Common myeloid progenitor, CD34-positive (primary cell): ENCODE results near the gene PLLP.

Source experiments
- CTCF ChIA-PET: fragments of 350-600 bp; sonication (Branson Sonifier 250); formaldehyde crosslinking; loops from one replicate; lab custom pipeline; 2021; ENCODE audit warnings: antibody characterized with exemption; lab: Charles Lee
- POLR2A ChIA-PET: fragments of 350-600 bp; sonication (Branson Sonifier 250); formaldehyde crosslinking; loops from one replicate; lab custom pipeline; 2021; ENCODE audit warnings: antibody characterized with exemption; lab: Charles Lee
- DNase-seq, 3 donors: peaks; one replicate each; pipeline versions ENCODE4 v3.0.0 to v3.0.0-alpha.2; 2013
- H3K27ac ChIP-seq, 2 experiments: 1 replicate in 1 of 2; 2 replicates in 1 of 2; pipeline ENCODE4 v1.7.0; 2013; ENCODE audit warnings: inconsistent platforms in 2 of 2, low read length in 2 of 2, mild to moderate bottlenecking in 2 of 2, low read depth in 1 of 2, moderate library complexity in 1 of 2; ENCODE audit not compliant: severe bottlenecking in 2 of 2, insufficient read depth in 1 of 2, poor library complexity in 1 of 2
- H3K27me3 ChIP-seq, 5 experiments: replicated peaks in 2 of 5; 1 replicate in 3 of 5; 2 replicates in 2 of 5; pipeline versions ENCODE4 v1.6.1 to v1.7.0; 2013; ENCODE audit warnings: low read length in 4 of 5, mild to moderate bottlenecking in 2 of 5, moderate library complexity in 2 of 5, inconsistent platforms in 1 of 5; ENCODE audit not compliant: insufficient read depth in 5 of 5, control insufficient read depth in 4 of 5
- H3K36me3 ChIP-seq, 4 experiments: 1 replicate in 2 of 4; 2 replicates in 2 of 4; pipeline versions ENCODE4 v1.6.1 to v1.7.0; 2013; ENCODE audit warnings: low read length in 3 of 4, control low read depth in 1 of 4, mild to moderate bottlenecking in 1 of 4; ENCODE audit not compliant: control insufficient read depth in 4 of 4, insufficient read depth in 4 of 4
- H3K4me1 ChIP-seq, 4 experiments: 1 replicate in 3 of 4; 2 replicates in 1 of 4; pipeline versions ENCODE4 v1.6.1 to v1.7.1; 2013; ENCODE audit warnings: low read length in 3 of 4, mild to moderate bottlenecking in 3 of 4, control low read depth in 1 of 4, inconsistent platforms in 1 of 4, moderate library complexity in 1 of 4; ENCODE audit not compliant: control insufficient read depth in 4 of 4, insufficient read depth in 4 of 4; ENCODE audit errors: control extremely low read depth in 1 of 4
- H3K4me3 ChIP-seq, 7 experiments: 1 replicate in 4 of 7; 2 replicates in 3 of 7; pipeline versions ENCODE4 v1.5.1 to v1.7.0; 2013; ENCODE audit warnings: mild to moderate bottlenecking in 7 of 7, low read length in 6 of 7, moderate library complexity in 6 of 7, inconsistent platforms in 2 of 7, low read depth in 2 of 7, control low read depth in 1 of 7; ENCODE audit not compliant: insufficient read depth in 4 of 7, control insufficient read depth in 1 of 7; ENCODE audit errors: extremely low read depth in 1 of 7
- H3K9me3 ChIP-seq, 5 experiments: 1 replicate in 4 of 5; 2 replicates in 1 of 5; pipeline versions ENCODE4 v1.6.1 to v1.7.1; 2013; ENCODE audit warnings: low read length in 4 of 5, mild to moderate bottlenecking in 2 of 5, inconsistent platforms in 1 of 5, low read depth in 1 of 5, moderate library complexity in 1 of 5; ENCODE audit not compliant: control insufficient read depth in 4 of 5, insufficient read depth in 2 of 5; ENCODE audit errors: control extremely low read depth in 1 of 5
- WGBS: methylation state at CpG from one replicate; pipeline ENCODE4 v1.1.5; 2013; ENCODE audit not compliant: insufficient coverage; 5-methylcytosine and 5-hydroxymethylcytosine counted together

The PLLP gene

DNA sequence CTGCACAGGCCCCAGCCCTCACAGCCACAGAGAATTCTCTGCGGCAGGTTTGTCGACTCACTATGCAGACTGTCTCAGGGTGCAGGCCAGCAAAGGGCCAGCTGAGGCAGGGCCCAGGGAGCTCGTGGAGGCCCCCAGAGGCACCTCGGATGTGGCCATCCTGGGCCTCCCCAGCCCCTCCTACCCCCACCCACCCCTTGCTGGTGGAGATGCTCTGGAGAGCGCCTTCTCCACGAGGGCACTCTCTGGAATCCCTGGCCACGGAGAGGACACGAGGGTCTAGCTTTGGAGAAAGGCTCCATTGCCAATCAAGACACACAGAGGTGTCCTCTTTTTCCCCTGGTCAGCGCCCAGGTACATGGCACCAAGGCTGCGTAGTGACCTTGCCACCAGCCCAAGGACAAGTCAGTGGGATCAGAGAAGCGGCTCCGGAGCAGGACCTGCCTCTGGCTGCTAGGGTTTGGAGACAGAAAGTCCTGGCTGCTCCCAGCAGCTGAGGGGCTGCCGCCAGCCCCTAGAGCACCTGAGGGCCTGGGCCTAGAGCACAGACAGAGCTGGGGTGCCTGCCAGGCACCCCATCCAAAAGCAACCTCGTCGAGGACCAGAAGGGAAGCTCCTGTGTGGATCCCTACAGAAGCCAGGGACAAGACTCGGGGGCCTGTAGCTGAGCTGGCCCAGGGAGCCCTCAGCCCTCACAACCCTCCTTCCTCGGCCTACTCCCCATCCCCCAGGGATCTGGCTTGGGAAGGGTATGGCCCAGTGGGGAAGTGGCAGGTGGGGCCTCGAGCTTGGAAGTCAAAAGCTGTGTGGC lies 20.7 kb downstream of the PLLP start:
- POLR2A ChIA-PET, result no interaction called here
- no peaks in the 10 kb centered on the region for H3K9me3 ChIP-seq
- no peak overlapping the region for H3K27ac ChIP-seq
- H3K4me3 ChIP-seq, result no peak overlapping the region
- CTCF ChIA-PET, result interaction anchor here (1.6 kb wide), 1 partner anchor 36 kb away, joined by 4 read pairs; no protein-coding TSS in a partner anchor
- no peaks in the 10 kb centered on the region for H3K36me3 ChIP-seq
- DNase-seq, result no peak
- H3K4me1 ChIP-seq, result peaks cover 0 to 17% (median 9%) of the 10 kb centered on the region in 4 experiments
- H3K27me3 ChIP-seq, result no peaks in the 10 kb centered on the region
- 99% methylated on average over 10 of the region's 18 CpGs for WGBS

DNA sequence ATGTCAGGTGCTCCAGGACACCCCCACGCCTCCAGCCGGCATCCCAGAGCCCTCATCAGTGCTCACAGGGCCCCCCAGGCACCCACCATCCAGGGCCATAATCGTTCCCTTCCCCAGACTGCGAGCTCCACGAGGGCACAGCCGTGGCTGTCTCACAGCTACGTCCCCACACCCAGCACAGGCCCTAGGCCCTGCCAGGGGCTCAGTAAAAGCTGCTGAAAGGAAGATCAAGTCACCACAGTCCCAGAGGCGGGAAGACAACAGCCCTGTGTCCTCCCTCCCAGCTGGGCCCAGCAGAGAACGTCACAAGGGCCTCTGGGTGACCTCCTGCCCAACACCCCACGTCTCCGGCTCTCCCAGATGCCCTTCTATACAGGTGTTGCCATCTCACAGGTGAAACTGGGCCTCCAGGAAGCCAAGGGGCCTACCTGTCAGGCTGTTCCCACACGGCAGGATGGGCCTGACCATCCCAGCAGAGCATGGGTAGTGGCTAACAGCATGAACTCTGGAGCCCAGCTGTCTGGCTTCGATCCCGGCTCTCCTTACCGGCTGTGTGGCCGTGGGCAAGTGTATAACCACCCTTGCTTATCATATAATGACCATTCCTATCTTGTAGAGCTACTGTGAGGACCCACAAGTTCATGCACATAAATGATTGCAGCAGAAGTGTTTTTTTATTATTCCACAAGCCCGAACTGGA lies 21.5 kb downstream of the PLLP start:
- Histone ChIP-seq H3K27me3 (no peaks in the 10 kb centered on the region), H3K27ac (no peak overlapping the region), H3K9me3 (no peaks in the 10 kb centered on the region), H3K36me3 (no peaks in the 10 kb centered on the region), H3K4me1 (peaks cover 0 to 17% (median 9%) of the 10 kb centered on the region in 4 experiments), H3K4me3 (no peak overlapping the region)
- CTCF ChIA-PET, result no interaction called here
- POLR2A ChIA-PET, result no interaction called here
- 94% methylated on average over 17 of the region's 17 CpGs for WGBS
- no peak for DNase-seq

DNA sequence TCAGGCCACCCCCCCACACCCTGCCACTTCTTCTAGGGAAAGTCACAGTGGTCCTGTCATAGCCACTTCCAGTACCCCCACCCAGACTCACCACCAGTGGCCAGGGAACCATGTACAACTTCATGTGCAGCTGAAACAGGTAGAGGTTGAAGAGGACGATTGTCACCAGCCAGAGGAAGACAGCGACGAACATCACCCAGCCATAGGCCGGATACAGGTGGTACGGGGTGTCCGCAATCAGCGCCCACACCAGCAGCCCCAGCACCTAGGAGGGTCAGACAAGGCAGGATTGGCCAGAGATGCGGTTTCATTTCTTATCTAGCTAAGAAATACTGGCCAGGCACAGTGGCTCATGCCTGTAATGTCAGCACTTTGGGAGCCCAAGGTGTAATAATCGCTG lies 22.7 kb downstream of the PLLP start:
- CTCF ChIA-PET, result no interaction called here
- Histone ChIP-seq H3K27me3 (no peaks in the 10 kb centered on the region), H3K36me3 (no peaks in the 10 kb centered on the region), H3K27ac (no peak overlapping the region), H3K4me3 (no peak overlapping the region), H3K4me1 (peaks cover 0 to 13% (median 8%) of the 10 kb centered on the region in 4 experiments), H3K9me3 (no peaks in the 10 kb centered on the region)
- no peak for DNase-seq
- 95% methylated on average over 9 of the region's 9 CpGs for WGBS
- POLR2A ChIA-PET, result interaction anchor here (0.6 kb wide), 2 partner anchors 47 to 1202 kb away, joined by 3 to 4 read pairs; no protein-coding TSS in a partner anchor

DNA sequence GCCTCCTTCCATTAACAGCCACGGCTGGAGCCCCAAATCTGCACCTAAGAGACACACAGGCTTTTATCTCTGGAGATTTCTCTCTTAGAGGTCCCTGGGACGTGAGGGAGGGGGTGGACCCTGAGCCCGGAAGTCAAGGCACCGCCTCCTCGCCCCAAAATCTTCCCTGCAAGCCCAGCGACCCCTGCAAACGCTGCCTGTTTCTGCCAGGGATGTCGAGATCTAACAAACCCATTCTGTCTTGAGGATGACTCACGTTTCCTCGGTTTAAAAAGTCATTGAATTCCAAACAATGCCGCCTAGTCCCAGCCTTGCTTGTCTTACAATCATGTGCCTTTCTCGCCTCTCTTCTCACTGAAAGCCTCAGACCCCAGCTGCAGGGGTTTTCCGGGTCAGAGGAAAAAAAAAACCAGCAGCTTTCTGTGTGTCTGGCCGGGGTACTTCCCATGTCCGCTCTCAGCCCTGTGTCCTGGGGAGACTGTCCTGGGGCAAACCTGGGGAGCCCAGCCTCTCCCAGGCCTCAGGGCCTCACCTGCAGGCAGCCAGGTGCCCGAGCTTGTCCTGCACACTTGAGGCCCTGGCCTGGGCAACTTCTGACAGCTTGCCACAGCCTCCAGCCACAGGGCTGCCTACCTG lies 24.1 kb downstream of the PLLP start:
- Histone ChIP-seq H3K36me3 (peaks cover 0 to 2% (median 0%) of the 10 kb centered on the region in 4 experiments), H3K4me3 (peak overlapping the region in 1 of 7 experiments; percentile 11), H3K27me3 (no peaks in the 10 kb centered on the region), H3K27ac (no peak overlapping the region), H3K9me3 (no peaks in the 10 kb centered on the region), H3K4me1 (peaks cover 0 to 5% (median 3%) of the 10 kb centered on the region in 4 experiments)
- WGBS, result 59% methylated on average over 12 of the region's 16 CpGs
- POLR2A ChIA-PET, result no interaction called here
- CTCF ChIA-PET, result interaction anchor here (0.7 to 1.4 kb wide), 3 partner anchors 9 to 18 kb away, joined by 3 to 4 read pairs (median 3); no protein-coding TSS in a partner anchor
- DNase-seq, result peak in 2 of 3 donors; percentile 56 to 65

DNA sequence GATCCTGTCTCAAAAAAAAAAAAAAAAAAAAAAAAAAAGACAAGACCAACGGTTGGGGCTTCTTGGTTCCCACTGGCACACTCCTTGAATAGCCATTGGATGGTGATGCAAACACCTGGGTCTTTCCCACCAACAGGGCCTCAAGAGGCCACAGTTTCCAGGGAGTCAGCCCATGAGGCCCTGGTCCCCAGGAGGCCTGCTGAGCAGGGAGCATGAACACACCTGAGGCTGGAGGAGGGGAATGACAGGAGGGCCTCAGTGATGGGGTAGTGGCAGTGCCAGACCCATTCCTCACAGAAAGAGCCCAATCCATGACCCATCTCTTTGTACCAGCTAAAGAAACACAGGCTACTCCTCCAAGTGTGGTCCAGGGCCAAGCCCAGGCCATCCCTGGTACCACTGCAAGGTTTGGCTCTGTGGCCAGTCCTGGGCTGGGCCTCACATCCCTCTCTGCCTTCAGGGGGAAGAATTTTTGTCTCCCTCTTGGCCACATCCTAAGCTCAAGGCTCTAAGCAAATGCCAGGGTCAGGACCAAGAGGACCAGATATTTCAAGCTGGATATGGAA lies 25.5 kb downstream of the PLLP start:
- Histone ChIP-seq H3K4me3 (no peak overlapping the region), H3K27ac (no peak overlapping the region), H3K9me3 (no peaks in the 10 kb centered on the region), H3K36me3 (peaks cover 0 to 2% (median under 1%) of the 10 kb centered on the region in 4 experiments), H3K27me3 (no peaks in the 10 kb centered on the region), H3K4me1 (peaks cover 0 to 5% (median 3%) of the 10 kb centered on the region in 4 experiments)
- POLR2A ChIA-PET, result interaction anchor here (0.6 kb wide), 1 partner anchor 157 kb away, joined by 6 read pairs; no protein-coding TSS in a partner anchor
- CTCF ChIA-PET, result interaction anchor here (1.4 kb wide), 1 partner anchor 12 kb away, joined by 3 read pairs; no protein-coding TSS in a partner anchor
- WGBS, result no CpG with 5 or more reads among the region's 1 CpG
- no peak for DNase-seq

DNA sequence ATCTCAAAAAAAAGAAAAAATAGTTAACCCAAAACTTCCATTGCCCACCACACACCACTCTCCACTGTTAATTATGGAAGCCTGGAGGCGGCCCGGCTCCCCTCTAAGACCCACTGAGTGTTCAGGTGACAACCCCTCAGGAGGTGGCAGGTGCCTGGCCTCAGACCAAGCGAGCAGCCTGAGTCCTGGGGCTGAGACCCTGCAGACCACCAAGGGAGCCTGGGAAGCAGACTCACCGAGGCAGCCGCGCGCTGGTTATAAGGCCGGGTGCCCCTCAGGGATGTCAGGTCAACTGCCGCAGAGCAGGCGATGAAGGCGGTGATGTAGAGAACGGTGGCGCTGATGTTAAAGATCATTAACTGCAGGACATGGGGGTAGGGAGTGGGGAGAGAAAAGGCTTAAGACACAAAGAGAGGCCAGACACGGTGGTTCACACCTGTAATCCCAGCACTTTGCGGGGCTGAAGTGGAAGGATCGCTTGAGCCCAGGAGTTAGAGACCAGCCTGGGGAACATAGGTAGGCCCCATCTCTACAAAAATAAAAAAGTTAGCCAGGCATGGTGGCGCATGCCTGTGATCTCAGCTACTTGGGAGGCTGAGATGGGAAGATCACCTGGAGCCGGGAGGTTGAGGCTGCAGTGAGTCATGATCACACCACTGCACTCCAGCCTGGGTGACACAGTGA lies 26.1 kb downstream of the PLLP start:
- POLR2A ChIA-PET, result interaction anchor here (0.6 kb wide), 1 partner anchor 158 kb away, joined by 6 read pairs; no protein-coding TSS in a partner anchor

More for the DNA sequence above, 26.1 kb downstream of the PLLP start:
- Histone ChIP-seq H3K27ac (no peak overlapping the region), H3K27me3 (no peaks in the 10 kb centered on the region), H3K9me3 (no peaks in the 10 kb centered on the region), H3K4me3 (no peak overlapping the region), H3K4me1 (peaks cover 0 to 5% (median 3%) of the 10 kb centered on the region in 4 experiments), H3K36me3 (peaks cover 0 to 2% (median under 1%) of the 10 kb centered on the region in 4 experiments)
- WGBS, result 96% methylated on average over 17 of the region's 18 CpGs
- DNase-seq, result no peak
- CTCF ChIA-PET, result no interaction called here
